Activated CD4-positive, CD25-positive, alpha-beta regulatory T cell treated with anti-CD3 and anti-CD28 coated beads, Interleukin-2, amount 50 U/mL, for 72 hours (primary cell): ENCODE data around the gene OR5A1.

Source experiments
- DNase-seq: peaks from one replicate; pipeline ENCODE4 v3.0.0; 2021

OR5A1 gene

DNA sequence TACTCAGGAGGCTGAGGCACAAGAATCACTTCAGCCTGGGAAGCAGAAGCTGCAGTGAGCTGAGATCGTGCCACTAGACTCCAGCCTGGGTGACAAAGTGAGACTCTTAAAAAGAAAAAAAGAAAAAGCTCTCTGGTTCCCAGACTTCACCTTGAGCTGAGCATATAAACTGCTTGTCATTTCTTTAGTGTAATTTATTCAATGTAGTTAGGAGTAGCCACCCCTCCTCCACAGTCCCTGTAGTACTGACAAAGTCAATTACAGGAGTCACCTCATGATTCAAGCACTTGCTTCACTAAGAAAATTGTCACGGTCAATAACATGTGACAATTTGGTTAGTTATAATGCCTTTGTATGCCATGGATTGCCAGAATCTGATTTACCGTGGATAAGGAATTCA lies 44.1 kb downstream of the OR5A1 start:
- no peak for DNase-seq
